ENCODE measurements around the gene SRSF5.

GRCh38 chr14:69798339-69798735 is 31.4 kb downstream of the SRSF5 start:
- TF ChIP-seq CTCF (IDR thresholded peaks at IDR 0.05) (no peak), POLR2A (IDR thresholded peaks at IDR 0.05) (no peak)

Data from right lobe of liver (tissue), 4 donors.